HepG2 (cell line): ENCODE measurements around the gene MAPK7. TPM values are rescaled to one million over a fixed set of nuclear protein-coding genes. Genes with fewer than 3 reads are reported as not detected.

Experiments
- ARNT2 ChIP-seq: sonication (generic); formaldehyde crosslinking; IDR thresholded peaks from 2 replicates; pipeline ENCODE4 v1.8.0; 2022; ENCODE audit warnings: mild to moderate bottlenecking, low read depth, missing genetic modification reagents, moderate library complexity
- ASH2L ChIP-seq: fragments of 300-600, 200-600 bp; sonication (generic); IDR thresholded peaks from 2 replicates; pipeline ENCODE4 v1.7.0; 2017; ENCODE audit warnings: low read depth, mild to moderate bottlenecking, moderate library complexity, mixed read lengths, low read length; ENCODE audit not compliant: insufficient read length
- CREB1 ChIP-seq, 2 experiments: fragments of 450-650 bp in 1 of 2; IDR thresholded peaks; 2 replicates each; pipeline ENCODE4 v1.6.1; 2016 to 2017; ENCODE audit warnings: control low read depth in 1 of 2, mild to moderate bottlenecking in 1 of 2, missing compliant biosample characterization in 1 of 2, missing genetic modification characterization in 1 of 2
- EEA1 ChIP-seq: sonication (generic); formaldehyde crosslinking; IDR thresholded peaks from 2 replicates; pipeline ENCODE4 v1.5.1; 2020; ENCODE audit warnings: mild to moderate bottlenecking, missing genetic modification reagents, borderline replicate concordance
- HMG20B ChIP-seq: conservative IDR thresholded peaks from 2 replicates; pipeline ENCODE4 v1.6.1; 2016; ENCODE audit warnings: missing genetic modification reagents, missing compliant biosample characterization
- KMT2A ChIP-seq: sonication (generic); formaldehyde crosslinking; IDR thresholded peaks from 2 replicates; pipeline ENCODE4 v1.4.0; 2020; ENCODE audit warnings: missing genetic modification reagents
- NRL ChIP-seq: sonication (generic); formaldehyde crosslinking; IDR thresholded peaks from 2 replicates; pipeline ENCODE4 v1.5.0; 2020; ENCODE audit warnings: missing genetic modification reagents, mild to moderate bottlenecking, moderate library complexity, borderline replicate concordance
- RFX1 ChIP-seq: fragments of 450-650 bp; IDR thresholded peaks from 2 replicates; pipeline ENCODE4 v1.6.1; 2017
- SATB2 ChIP-seq: sonication (generic); formaldehyde crosslinking; IDR thresholded peaks from 2 replicates; pipeline ENCODE4 v1.5.0; 2020; ENCODE audit warnings: missing genetic modification reagents
- SSRP1 ChIP-seq: IDR thresholded peaks from 2 replicates; pipeline ENCODE4 v1.6.1; 2016; ENCODE audit warnings: control low read depth
- TEAD3 ChIP-seq: optimal IDR thresholded peaks from 2 replicates; pipeline ENCODE3; 2016; ENCODE audit warnings: borderline replicate concordance
- ZBTB7B ChIP-seq: sonication (generic); formaldehyde crosslinking; IDR thresholded peaks from 2 replicates; pipeline ENCODE4 v1.4.0; 2020; ENCODE audit warnings: missing genetic modification reagents
- ZNF12 ChIP-seq: sonication (generic); formaldehyde crosslinking; IDR thresholded peaks from 2 replicates; pipeline ENCODE4 v1.5.0; 2020; ENCODE audit warnings: missing genetic modification reagents
- ZNF292 ChIP-seq: sonication (generic); formaldehyde crosslinking; IDR thresholded peaks from 2 replicates; pipeline ENCODE4 v1.8.1; 2022; ENCODE audit warnings: mild to moderate bottlenecking, low read depth, missing genetic modification reagents, borderline replicate concordance
- ZNF564 ChIP-seq: sonication (generic); formaldehyde crosslinking; IDR thresholded peaks from 2 replicates; pipeline ENCODE4 v1.8.1; 2023; ENCODE audit warnings: mild to moderate bottlenecking, missing genetic modification reagents
- ZNF737 ChIP-seq: sonication (generic); formaldehyde crosslinking; IDR thresholded peaks from 2 replicates; pipeline ENCODE4 v1.5.0; 2020; ENCODE audit warnings: missing genetic modification reagents, mild to moderate bottlenecking, borderline replicate concordance
- ZNF879 ChIP-seq: sonication (generic); formaldehyde crosslinking; IDR thresholded peaks from 2 replicates; pipeline ENCODE4 v1.8.1; 2023; ENCODE audit warnings: missing genetic modification reagents
- polyA plus RNA-seq, 8 experiments: library from polyadenylated mRNA; depleted of rRNA in 3 of 8; stranded (reverse) in 7 of 8; unstranded in 1 of 8; fragments of >200 nt; fragmentation: Illumina TruSeq in 4 of 8; extraction: Trizol in 4 of 8; gene quantifications; 2 replicates each; pipeline versions ENCODE4 v1.2.1 to v1.2.3, GENCODE V29; 2011 to 2016; ENCODE audit warnings: low read depth in 4 of 8, missing spikeins in 1 of 8, mixed read lengths in 1 of 8; ENCODE audit not compliant: insufficient read depth in 1 of 8
- total RNA-seq, 5 experiments: library from RNA; depleted of rRNA; stranded (reverse); fragments of >200 nt; fragmentation: Illumina TruSeq; extraction: Trizol; gene quantifications; 2 replicates each; pipeline ENCODE4 v1.2.3, GENCODE V29; 2016; ENCODE audit warnings: low read depth in 1 of 5
- TF ChIP-seq, protein P1 (sequence below): sonication (generic); formaldehyde crosslinking; IDR thresholded peaks from 2 replicates; pipeline ENCODE4 v1.5.0; 2020; ENCODE audit warnings: mild to moderate bottlenecking, missing genetic modification reagents
- TF ChIP-seq, protein P2 (sequence below): sonication (generic); formaldehyde crosslinking; IDR thresholded peaks from 2 replicates; pipeline ENCODE4 v1.8.0; 2022; ENCODE audit warnings: missing genetic modification reagents, mild to moderate bottlenecking, inconsistent platforms, borderline replicate concordance
- TF ChIP-seq, protein P3 (sequence below): sonication (generic); formaldehyde crosslinking; IDR thresholded peaks from 2 replicates; pipeline ENCODE4 v1.8.1; 2023; ENCODE audit warnings: mild to moderate bottlenecking, missing genetic modification reagents

MAPK7 gene
- total and polyA plus RNA-seq, 2 of the 13 experiments (the other 11 are each of a cell fraction or from before 2014, with no cell fraction given): 2.9 to 5.9 TPM

DNA sequence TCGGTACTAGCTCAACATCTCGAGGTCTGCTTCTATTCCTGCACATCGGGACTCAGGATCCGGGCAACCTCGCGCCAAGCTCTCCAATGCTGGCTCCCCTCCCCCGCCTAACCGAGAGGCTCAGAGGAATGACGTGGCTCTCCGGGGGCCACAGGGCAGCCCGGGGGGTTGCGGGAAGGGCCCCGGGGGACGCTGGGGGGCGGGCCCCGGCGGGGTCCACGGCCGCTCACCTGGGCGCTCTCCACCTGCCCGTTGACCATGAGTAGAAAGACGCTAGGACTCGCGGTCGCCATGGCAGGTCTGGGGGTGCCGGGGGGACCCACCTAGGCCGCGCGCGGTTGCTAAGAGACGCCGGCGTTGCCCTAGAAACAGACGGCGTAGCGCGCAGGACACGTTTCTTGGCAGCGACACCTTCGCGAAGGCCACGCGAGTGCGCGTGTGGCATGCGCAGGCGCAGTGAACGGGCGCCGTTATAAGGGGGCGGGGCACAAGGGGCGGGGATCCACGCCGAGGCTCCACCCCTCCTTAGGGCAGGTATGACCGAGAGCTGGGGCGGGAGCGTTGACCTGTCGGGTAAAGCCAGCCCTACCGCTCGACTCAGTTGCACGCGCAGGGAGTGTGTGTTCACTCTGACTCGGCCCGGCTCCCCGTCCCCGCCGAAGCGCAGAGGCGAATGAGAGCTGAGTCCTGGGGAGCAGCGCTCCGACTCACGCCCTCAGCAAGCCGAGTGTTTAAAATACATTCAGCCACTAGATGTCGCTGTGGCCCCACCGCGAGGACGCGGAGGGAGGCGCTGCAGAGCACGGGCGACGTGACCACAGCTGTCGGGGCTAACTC lies 15.8 kb upstream of the MAPK7 start, which contains the start of gene B9D1 (continued):
- TF ChIP-seq, protein P1, sequence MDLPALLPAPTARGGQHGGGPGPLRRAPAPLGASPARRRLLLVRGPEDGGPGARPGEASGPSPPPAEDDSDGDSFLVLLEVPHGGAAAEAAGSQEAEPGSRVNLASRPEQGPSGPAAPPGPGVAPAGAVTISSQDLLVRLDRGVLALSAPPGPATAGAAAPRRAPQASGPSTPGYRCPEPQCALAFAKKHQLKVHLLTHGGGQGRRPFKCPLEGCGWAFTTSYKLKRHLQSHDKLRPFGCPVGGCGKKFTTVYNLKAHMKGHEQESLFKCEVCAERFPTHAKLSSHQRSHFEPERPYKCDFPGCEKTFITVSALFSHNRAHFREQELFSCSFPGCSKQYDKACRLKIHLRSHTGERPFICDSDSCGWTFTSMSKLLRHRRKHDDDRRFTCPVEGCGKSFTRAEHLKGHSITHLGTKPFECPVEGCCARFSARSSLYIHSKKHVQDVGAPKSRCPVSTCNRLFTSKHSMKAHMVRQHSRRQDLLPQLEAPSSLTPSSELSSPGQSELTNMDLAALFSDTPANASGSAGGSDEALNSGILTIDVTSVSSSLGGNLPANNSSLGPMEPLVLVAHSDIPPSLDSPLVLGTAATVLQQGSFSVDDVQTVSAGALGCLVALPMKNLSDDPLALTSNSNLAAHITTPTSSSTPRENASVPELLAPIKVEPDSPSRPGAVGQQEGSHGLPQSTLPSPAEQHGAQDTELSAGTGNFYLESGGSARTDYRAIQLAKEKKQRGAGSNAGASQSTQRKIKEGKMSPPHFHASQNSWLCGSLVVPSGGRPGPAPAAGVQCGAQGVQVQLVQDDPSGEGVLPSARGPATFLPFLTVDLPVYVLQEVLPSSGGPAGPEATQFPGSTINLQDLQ (CRISPR knock-in tag): peak; percentile 61; the same call in 1 of the 2 replicates
- peak; percentile 79 for TF ChIP-seq TEAD3 (CRISPR knock-in tag)
- peak; percentile 92 for TF ChIP-seq RFX1
- no peak for TF ChIP-seq SATB2 (CRISPR knock-in tag)
- TF ChIP-seq ZNF564: 0 out of 2 replicates have a peak, but pooled peaks have one; percentile 51
- TF ChIP-seq, protein P2, sequence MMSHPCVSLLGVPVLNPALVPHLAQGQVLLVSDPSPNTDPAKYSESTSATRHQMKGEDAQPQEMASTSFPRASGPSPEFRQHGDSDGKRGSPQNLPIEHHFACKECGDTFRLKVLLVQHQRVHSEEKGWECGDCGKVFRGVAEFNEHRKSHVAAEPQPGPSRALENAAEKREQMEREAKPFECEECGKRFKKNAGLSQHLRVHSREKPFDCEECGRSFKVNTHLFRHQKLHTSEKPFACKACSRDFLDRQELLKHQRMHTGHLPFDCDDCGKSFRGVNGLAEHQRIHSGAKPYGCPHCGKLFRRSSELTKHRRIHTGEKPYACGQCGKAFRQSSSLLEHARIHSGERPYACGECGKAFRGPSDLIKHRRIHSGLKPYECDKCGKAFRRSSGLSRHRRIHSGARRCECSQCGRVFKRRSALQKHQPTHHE (CRISPR knock-in tag): no peak
- peak; percentile 11; the same call in 1 of the 2 replicates for TF ChIP-seq NRL (CRISPR knock-in tag)
- TF ChIP-seq ZBTB7B (CRISPR knock-in tag): 0 out of 2 replicates have a peak, but pooled peaks have one; percentile 44
- 0 out of 2 replicates have a peak, but pooled peaks have one; percentile 43 for TF ChIP-seq SSRP1 (CRISPR knock-in tag)
- no peak for TF ChIP-seq ZNF737 (CRISPR knock-in tag)
- TF ChIP-seq ZNF879 (CRISPR knock-in tag): 0 out of 2 replicates have a peak, but pooled peaks have one; percentile 21
- TF ChIP-seq, protein P3, sequence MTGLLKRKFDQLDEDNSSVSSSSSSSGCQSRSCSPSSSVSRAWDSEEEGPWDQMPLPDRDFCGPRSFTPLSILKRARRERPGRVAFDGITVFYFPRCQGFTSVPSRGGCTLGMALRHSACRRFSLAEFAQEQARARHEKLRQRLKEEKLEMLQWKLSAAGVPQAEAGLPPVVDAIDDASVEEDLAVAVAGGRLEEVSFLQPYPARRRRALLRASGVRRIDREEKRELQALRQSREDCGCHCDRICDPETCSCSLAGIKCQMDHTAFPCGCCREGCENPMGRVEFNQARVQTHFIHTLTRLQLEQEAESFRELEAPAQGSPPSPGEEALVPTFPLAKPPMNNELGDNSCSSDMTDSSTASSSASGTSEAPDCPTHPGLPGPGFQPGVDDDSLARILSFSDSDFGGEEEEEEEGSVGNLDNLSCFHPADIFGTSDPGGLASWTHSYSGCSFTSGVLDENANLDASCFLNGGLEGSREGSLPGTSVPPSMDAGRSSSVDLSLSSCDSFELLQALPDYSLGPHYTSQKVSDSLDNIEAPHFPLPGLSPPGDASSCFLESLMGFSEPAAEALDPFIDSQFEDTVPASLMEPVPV: peak; percentile 55; the same call in 1 of the 2 replicates
- TF ChIP-seq EEA1 (CRISPR knock-in tag): no peak; the same call in 1 of the 2 replicates
- TF ChIP-seq ASH2L: peak; percentile 30
- peak; percentile 37 for TF ChIP-seq ARNT2 (CRISPR knock-in tag)
- 0 out of 2 replicates have a peak, but pooled peaks have one; percentile 26 for TF ChIP-seq HMG20B
- TF ChIP-seq ZNF12 (CRISPR knock-in tag): 0 out of 2 replicates have a peak, but pooled peaks have one; percentile 11
- TF ChIP-seq KMT2A (CRISPR knock-in tag): peak; percentile 63
- TF ChIP-seq ZNF292 (CRISPR knock-in tag): peak; percentile 64; the same call in 1 of the 2 replicates
- peak; percentile 36; the same call in 1 of the 2 replicates for TF ChIP-seq CREB1 (IDR thresholded peaks at IDR 0.05)
- peak; percentile 73; the same call in 1 of the 2 replicates for TF ChIP-seq CREB1 (CRISPR knock-in tag; IDR thresholded peaks at IDR 0.05)
